PFSK-1 (cell line): ENCODE results near the gene NHLRC1.

Experiments
- FOXP2 ChIP-seq: optimal IDR thresholded peaks from 2 replicates; pipeline ENCODE3; 2011; ENCODE audit warnings: borderline replicate concordance, control low read depth, inconsistent platforms; ENCODE audit not compliant: insufficient read depth; ENCODE audit errors: extremely low read length, extremely low read depth
- POLR2AphosphoS5 ChIP-seq: IDR thresholded peaks from 2 replicates; pipeline ENCODE4 v1.6.1; 2012; ENCODE audit warnings: low read depth, mild to moderate bottlenecking, control low read depth, low read length, moderate library complexity
- SIN3A ChIP-seq: IDR thresholded peaks from 2 replicates; pipeline ENCODE4 v1.6.1; 2012; ENCODE audit warnings: mild to moderate bottlenecking, low read length, moderate library complexity, borderline replicate concordance; ENCODE audit not compliant: insufficient read depth
- TAF1 ChIP-seq: IDR thresholded peaks from 2 replicates; pipeline ENCODE4 v1.6.1; 2012; ENCODE audit warnings: low read length, control low read depth, borderline replicate concordance; ENCODE audit not compliant: insufficient read depth
- TF ChIP-seq, protein P1 (sequence below), 2 experiments: IDR thresholded peaks; 2 replicates each; pipeline versions ENCODE4 v1.6.1 to v1.8.0; 2011 to 2012; ENCODE audit warnings: low read depth in 2 of 2, low read length in 2 of 2, control low read depth in 1 of 2, inconsistent platforms in 1 of 2, mild to moderate bottlenecking in 1 of 2, moderate library complexity in 1 of 2; ENCODE audit not compliant: insufficient read depth in 1 of 2

NHLRC1 gene

DNA sequence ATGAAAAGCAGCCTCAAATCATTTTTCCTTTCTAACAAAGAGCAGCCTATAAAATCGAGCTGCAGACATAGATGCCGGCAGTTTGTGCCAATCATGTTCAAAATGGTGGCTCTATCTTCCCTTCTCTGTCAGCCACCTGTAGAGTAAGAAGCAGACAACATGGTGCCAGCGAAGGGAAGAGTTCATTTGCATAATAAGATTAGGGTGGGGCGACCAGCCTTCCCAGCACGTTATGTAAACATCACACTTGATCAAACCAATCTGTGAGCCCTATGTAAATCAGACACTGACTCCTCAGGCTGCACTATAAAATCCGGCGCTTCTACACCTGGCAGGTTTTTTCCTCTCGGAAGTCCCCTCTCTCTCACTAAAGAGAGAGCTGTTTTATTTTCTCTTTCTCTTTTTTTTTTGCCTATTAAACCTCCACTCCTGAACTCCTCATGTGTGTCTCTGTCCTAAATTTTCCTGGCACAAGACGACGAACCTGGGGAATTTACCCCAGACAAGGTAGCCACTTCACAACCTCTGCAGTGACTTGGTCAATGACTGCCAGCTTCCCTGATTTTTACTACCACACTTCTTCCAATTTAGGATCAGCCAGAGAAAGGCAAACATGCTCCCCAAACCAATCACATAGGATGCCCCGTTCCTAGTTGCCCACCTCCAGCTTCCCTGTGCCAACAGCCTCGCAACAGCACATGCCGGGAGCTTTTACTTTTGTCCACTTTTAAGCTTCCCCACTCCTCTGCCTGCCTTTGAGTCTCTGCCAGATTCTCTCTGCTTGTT lies 19.5 kb upstream of the NHLRC1 start:
- TF ChIP-seq SIN3A (no peak), TAF1 (no peak), FOXP2 (no peak)

DNA sequence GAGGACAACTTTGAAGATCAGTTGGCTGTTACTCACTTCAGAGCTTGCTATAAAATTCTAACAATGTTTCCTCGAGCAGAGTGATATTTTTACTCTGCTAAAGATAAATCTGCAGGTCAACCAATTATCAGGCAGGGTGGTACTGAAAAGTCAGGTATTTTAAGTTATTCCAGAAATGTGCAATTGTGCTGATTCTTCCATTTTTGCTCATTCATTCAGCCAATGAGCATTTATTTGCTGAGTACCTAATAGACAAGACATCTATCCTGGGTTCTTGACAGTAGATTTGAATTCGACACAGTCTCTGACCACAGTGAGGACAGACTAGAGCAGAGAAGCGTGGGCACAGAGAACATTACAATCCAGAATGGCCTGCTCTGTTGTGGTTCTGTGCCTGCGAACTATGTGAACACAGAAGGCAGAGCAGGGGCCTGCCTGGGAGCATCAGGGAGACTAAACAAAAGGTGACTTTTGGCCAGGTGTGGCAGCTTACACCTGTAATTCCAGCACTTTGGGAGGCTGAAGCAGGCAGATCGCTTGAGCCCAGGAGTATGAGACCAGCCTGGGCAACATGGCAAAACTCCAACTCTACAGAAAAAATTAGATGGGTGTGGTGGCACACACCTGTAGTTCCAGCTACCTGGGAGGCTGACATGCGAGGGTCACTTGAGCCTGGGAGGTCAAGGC lies 17.6 kb upstream of the NHLRC1 start:
- no peak for TF ChIP-seq SIN3A
- TF ChIP-seq TAF1, result no peak
- TF ChIP-seq, protein P1, sequence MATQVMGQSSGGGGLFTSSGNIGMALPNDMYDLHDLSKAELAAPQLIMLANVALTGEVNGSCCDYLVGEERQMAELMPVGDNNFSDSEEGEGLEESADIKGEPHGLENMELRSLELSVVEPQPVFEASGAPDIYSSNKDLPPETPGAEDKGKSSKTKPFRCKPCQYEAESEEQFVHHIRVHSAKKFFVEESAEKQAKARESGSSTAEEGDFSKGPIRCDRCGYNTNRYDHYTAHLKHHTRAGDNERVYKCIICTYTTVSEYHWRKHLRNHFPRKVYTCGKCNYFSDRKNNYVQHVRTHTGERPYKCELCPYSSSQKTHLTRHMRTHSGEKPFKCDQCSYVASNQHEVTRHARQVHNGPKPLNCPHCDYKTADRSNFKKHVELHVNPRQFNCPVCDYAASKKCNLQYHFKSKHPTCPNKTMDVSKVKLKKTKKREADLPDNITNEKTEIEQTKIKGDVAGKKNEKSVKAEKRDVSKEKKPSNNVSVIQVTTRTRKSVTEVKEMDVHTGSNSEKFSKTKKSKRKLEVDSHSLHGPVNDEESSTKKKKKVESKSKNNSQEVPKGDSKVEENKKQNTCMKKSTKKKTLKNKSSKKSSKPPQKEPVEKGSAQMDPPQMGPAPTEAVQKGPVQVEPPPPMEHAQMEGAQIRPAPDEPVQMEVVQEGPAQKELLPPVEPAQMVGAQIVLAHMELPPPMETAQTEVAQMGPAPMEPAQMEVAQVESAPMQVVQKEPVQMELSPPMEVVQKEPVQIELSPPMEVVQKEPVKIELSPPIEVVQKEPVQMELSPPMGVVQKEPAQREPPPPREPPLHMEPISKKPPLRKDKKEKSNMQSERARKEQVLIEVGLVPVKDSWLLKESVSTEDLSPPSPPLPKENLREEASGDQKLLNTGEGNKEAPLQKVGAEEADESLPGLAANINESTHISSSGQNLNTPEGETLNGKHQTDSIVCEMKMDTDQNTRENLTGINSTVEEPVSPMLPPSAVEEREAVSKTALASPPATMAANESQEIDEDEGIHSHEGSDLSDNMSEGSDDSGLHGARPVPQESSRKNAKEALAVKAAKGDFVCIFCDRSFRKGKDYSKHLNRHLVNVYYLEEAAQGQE (IDR thresholded peaks at IDR 0.05; ENCODE audit: insufficient read depth in 1 of 2, low read depth in 2 of 2, low read length in 2 of 2), result no peak
- no peak for TF ChIP-seq FOXP2
- TF ChIP-seq POLR2AphosphoS5, result no peak

DNA sequence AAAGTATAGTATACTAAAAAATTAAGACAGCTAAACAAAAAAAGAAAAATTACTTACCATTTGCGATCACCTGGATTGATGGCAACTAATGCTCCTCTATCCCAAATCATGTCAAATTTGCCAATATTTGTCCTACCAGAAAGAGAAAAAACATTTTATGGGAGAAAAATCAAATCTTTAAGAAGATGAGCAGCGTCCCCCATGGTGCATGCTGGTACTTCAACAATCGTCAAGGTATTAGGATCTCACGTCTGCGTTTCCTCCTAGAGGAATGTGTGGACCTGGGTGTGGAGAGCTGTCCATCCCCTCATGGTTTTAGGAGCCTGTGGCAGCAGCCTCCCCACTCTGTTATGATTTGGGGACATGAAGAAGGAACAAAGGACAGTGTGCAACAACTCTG lies 16.4 kb upstream of the NHLRC1 start:
- TF ChIP-seq SIN3A (no peak), FOXP2 (no peak), TAF1 (no peak), POLR2AphosphoS5 (no peak)
- TF ChIP-seq, protein P1 (IDR thresholded peaks at IDR 0.05; ENCODE audit: insufficient read depth in 1 of 2, low read depth in 2 of 2, low read length in 2 of 2), result no peak

DNA sequence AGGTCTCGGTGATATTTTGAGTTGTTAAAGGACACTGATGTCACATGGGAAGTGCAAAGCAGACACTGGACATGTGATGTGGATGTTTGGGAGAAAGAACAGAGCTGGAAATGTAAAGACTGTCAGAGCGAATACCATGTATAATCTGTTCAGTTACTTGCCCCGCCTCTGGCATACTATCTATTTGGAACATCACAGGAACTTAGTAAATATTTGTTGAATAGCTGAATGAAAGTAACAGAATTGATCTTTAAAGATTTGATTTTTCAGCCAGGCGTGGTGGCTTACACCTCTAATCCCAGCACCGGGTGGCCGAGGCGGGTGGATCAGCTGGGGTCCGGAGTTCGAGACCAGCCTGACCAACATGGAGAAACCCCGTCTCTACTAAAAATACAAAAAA lies 13.8 kb upstream of the NHLRC1 start:
- TF ChIP-seq, protein P1 (IDR thresholded peaks at IDR 0.05; ENCODE audit: insufficient read depth in 1 of 2, low read depth in 2 of 2, low read length in 2 of 2), result no peak
- TF ChIP-seq POLR2AphosphoS5 (no peak), TAF1 (no peak), SIN3A (no peak), FOXP2 (no peak)

DNA sequence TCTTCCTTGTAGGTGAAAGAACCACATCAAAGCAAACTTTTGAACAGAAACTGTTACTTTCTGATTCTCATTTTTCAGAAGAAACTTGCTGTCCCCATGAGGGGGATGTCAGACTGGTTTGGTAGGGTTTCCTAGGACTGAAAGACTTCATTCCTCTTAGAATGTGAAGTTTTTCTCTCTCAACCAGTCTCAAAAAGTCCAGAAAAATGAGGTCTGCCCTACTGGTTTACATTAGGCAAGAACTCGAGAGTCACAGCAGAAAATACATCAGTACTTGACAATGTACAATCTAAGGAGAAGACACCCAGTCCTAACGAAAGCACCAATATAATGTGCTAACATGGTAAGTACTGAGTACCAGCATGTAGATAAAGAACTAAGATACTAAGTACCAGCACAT lies 12.7 kb upstream of the NHLRC1 start:
- no peak for TF ChIP-seq POLR2AphosphoS5
- TF ChIP-seq, protein P1 (IDR thresholded peaks at IDR 0.05; ENCODE audit: insufficient read depth in 1 of 2, low read depth in 2 of 2, low read length in 2 of 2), result no peak
- TF ChIP-seq TAF1, result no peak
- TF ChIP-seq SIN3A, result no peak
- TF ChIP-seq FOXP2, result no peak
